ENCODE data around the gene C3orf18.
A peak's percentile ranks its signal among the peaks of the same experiment; 100 is the strongest.

The C3orf18 gene

GRCh38 chr3:50567386-50568167, at the start of gene C3orf18:
C3orf18 (minus strand) TSS chr3:50567747; CDS start chr3:50565699, 2,048 bp downstream.
- DNase-seq: no peak

GRCh38 chr3:50616770-50617095, 49.2 kb upstream of the C3orf18 start:
- peak; percentile 50 for DNase-seq

GRCh38 chr3:50616003-50616769, 48.6 kb upstream of the C3orf18 start:
- DNase-seq: peak; percentile 56

DNA sequence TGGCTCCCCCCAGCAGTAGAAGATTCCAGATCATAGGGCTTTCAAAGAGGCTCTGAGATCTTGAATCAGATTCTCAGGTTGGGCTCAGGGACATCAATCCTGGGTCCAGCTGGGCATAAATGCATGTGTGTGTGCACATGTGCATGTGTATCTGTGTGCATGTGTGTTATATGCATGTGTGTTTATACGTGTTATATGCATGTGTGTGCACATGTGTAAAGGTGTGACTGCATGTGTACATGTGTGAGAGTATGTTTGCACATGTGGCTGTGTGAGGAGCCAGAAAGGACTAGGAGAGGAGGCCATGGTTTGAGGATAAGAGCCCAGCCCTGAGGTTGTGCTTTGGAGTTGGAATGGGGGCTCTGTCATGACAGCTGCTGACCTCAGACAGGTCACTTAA, 47.6 kb upstream of the C3orf18 start:
- no peak for DNase-seq

DNA sequence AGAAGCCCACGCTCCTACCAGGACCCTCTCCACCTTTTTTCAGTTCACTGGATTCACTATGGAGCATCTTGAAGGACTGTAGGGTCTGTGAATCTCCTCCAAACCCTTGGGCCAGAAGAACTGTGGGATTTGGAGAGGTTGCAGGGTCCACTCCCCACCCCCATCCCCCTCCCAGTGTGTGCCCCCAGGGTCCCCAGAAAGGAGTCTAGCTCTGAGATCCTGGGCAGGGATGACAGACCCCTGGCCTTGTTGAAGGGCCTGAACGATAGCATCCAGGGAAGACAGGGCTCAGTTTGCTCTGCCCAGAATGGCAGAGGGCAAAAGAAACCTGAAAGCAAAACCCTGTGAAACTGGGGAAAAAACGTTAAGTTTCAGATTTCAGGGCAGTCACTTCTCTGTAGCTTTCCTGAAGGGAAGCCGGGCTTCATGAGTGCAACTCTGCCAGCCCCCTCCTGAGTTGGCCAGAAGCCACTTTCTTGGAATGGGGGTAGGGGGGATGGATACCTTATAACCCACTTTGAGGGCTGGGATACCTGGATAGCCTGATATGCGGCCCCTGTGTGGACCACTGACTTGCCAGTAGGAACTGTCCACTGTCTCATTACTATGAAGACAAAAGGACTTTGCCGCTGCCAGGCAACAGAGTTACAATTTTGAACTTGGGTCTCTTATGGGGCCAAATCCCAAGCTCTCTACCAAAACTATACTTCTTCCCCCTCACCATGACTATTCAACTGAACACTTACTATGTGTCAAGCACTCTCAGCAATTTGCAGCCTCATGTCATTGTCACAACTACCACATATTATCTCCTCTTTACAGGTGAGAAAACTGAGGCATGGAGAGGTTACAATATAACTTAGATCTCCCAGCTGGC, 45.7 kb upstream of the C3orf18 start:
- DNase-seq: no peak

DNA sequence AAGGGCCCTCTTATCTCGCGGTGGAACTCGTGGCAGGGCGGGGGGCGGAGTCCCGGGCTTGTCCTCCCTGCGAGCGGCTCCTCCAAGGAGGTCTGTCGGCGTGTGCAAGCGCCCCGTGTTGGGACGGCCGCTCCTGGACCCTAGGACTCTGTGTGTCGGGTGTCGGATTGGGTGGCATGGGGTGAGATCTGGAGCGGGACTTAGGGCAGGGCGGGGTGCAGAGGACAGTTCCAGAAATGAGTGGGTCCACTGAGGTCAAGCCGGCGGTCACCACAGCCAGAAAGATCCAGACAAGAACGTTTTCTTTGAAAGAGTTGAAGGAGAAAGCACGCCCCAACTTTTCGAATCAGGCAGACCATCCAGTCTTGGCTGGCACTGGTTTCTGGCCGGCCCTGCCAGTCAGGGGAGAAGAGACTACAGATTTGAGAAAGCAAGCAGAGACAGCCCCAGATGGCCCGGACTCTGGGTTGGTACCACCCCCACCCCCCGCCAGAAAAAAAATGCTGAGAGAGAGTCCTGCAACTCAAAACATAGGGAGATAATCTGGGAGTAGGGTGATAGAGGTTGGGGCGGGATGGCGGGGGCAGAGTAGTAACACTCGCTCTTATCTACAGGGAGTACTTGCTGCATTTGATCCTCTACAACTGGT, 44.8 kb upstream of the C3orf18 start:
- DNase-seq: no peak

GRCh38 chr3:50611464-50612233, 44.1 kb upstream of the C3orf18 start, which contains the start of gene CISH:
CISH (minus strand) TSS chr3:50611774; CDS start chr3:50611650, 124 bp downstream.
- peak; percentile 80 for DNase-seq

- DNase-seq: no peak
Observed at GRCh38 chr3:50610992-50611463, 43.5 kb upstream of the C3orf18 start.

- no peak for DNase-seq
Observed at GRCh38 chr3:50610181-50610971, 42.8 kb upstream of the C3orf18 start.

DNA sequence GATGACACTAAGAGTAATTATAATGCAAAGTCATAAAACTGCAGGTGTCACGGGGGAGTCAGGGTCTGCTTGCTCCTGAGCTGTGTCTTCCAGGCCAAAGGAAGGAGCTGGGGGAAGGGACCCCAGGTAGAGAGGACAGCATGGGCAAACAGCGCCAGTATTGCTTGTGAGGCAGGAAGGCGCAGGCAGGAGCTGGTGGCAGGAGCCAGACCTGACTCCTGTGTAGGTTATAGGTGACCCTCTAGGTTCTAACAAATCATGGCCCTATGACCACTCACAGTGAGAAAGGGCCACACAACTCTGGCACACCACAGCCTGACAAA, 42.2 kb upstream of the C3orf18 start:
- no peak for DNase-seq

GRCh38 chr3:50609071-50609762, 41.7 kb upstream of the C3orf18 start:
- DNase-seq: no peak

GRCh38 chr3:50608278-50608677, 40.7 kb upstream of the C3orf18 start:
- no peak for DNase-seq

GRCh38 chr3:50607271-50608091, 39.9 kb upstream of the C3orf18 start:
- no peak for DNase-seq

DNA sequence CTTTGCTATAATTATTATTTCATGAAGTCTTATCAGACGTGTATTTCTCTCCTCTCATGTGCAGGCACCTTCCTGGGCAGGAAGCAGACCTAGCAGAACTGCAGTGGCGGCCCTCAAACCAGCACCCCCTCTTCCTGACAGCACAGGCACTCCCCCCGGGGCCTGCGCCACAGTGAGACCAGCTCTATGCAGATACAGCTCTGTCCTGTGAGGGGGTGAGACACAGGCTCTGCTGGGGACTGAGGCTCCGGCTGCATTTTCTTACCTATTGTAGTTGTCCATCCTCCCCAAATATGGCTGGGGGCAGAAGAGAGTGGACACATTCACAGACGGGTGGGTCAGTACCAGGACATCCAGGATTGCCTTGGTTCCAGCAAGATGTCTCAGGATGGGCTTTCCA, 39.0 kb upstream of the C3orf18 start:
- no peak for DNase-seq

GRCh38 chr3:50605901-50606326, 38.4 kb upstream of the C3orf18 start:
- no peak for DNase-seq

DNA sequence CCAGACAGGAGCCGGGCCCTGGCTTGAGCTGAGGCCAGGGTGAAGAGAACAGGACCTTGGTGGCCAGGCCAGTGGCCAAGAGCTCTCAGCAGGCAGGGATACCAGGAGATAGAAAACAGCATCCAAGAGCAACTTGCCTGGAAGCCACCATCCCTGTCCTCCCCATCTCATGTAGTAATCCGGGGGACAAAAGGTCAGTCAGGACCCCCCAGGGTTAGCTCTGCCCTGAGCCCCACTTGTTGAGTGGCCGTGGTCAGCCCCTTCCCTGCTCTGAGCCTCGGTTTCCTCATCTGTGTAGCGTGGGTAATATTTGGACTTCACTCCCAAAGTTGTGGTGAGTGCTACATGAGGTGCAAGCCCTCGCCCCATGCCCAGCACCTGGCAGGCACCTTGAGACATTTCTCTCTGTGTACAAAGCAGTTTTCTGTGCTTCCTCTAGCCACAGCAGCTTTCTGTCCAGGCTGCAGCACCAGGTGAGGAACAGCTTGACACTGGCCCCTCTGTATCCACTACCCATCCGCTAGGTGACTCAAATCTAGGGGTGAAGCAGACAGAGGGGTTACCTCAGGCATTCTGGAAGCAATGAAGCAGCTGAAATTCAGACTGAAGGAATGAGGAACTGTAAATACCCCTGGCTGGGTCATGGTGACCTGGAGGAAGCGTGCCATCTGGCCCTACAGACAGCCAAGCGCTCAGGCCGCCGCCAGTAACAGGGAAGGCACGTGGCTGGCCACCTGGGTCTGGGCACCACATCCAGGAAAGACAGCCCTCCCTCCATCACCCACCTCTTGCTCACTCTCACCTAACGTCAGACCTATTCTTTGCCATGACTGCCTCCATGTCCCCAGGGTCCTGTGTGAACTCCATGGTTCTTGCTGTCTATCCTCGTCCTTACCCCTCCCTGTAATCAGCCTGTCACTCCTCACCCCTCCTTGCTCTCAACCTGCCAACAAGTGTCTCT, 37.4 kb upstream of the C3orf18 start:
- DNase-seq: no peak

- no peak for DNase-seq
Observed at GRCh38 chr3:50604110-50604621, 36.6 kb upstream of the C3orf18 start.
